ELF-1 (cell line): ENCODE results near the gene NBPF1.
"Not testable (repeated sequence)": the region's sequence is repeated elsewhere in the genome, so short reads cannot be mapped to it uniquely, and the experiment has no call there.

Experiments used
- DNase-seq: peaks from one replicate; pipeline ENCODE4 v3.0.0-alpha.2; 2016; ENCODE audit warnings: low read depth, low spot score

Gene NBPF1

DNA sequence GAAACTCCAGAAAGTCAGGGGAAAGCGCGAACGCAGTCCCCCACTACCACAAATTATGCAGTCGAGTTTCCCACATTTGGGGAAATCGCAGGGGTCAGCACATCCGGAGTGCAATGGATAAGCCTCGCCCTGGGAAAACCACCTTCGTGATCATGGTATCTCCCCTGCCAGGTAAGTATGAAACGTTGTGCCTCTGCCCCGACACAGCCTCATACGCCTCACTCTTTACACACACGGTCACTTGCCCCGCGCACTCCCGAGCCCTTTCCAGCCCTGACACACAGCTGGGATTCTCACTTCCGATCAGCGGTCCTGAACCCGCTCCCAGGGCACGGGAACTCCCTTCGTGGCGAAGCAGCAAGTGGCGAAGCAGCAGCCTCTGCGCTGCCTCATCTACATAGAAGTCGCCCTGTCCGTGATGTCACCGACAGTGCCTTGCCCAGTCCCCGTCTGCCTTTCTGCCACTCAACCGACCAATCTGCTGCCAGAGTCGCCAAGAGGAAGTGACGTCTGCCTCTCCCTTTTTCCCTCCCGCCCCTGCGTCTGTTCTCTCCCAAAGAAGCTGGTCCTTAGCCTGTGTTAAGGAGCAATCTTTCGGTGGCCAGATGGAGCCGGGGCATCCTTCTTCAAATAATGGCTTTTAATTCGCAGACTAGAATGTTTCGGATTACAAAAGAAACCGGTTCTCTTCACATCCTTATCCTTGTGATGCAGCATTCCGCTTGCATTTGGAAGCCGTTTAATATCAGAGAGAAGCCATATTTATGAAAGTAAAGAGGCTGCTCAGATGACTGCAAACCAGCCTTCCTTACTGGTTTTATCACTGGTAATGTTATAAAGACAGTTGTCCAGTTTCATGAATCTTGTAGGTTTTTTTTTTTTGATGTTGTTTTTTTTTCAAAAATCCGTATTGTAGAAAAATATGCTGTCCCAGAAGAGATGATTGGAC, 99.0 kb downstream of the NBPF1 start, which contains the start of gene RNU1-1:
TSS of gene RNU1-1 (minus strand) at position 179 of the 949 bp plus-strand sequence.
- DNase-seq = peak; percentile 93

DNA sequence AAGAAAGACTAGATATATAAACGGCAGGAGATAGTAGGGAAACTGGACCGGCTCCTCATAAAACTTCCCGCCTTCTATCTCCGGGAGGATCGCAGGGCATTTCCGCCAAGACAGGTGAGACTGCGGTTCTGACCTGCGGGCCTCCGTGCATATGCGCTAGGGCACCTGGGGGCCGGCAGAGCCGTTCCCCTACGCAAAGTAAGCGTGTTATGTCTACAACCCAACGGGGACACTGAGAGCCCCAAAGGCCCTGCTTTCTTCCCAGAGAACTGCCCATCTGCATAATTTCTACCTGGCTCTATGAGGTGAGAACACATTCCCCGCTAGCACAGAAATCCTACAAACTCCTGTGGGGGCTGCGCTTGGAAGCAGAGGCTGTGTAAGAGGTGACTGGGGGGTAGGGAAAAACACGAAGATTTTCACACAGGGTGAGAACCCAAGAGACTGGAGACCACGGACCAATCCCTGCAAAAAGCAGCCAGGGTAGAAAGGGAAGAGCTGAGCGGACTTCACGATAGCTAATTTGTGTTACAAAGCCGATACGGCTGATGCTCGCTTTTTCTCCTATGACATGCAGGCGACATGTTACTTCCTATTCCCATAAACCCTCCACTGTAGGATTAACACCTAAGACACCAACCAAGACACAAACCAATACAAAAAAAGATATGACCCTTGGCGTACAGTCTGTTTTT, 99.8 kb downstream of the NBPF1 start:
- DNase-seq = peak; percentile 97

DNA sequence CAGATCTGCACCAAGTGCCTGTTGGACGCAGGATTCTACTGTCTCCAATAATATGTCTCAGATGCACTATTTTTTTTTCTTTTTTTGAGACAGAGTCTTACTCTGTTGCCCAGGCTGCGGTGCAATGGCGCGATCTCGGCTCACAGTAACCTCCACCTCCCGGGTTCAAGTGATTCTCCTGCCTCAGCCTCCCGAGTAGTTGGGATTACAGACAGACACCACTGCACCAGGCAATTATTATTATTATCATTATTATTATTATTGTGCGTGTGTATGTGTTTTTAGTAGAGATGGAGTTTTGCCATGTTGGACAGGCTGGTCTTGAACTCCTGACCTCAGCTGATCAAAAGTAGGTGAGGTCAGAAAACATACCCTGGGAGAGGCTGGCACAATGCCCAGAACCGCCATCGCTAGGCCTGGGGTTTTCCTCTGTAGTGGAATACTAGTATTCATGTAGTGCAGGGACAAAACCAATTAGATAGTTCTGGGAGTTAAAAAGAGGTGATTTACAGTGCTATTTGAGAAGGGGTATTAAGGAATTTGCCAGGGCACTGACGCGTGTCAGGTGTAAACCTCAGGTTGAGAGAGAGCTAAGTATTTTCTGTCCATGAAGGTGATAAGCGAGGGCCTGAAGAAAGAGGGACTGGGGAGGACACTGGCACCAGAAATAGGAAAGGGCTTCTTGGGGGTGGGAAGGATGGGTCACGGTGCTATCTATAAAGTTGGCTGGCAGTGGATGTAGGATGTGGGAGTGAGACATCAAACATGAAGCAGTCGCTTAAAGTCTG, 100.5 kb downstream of the NBPF1 start:
- not testable (repeated sequence) for DNase-seq
